Measurements from ENCODE around the gene LMO1.

- TF ChIP-seq POLR2A (IDR thresholded peaks at IDR 0.05) = no peak
- TF ChIP-seq CTCF (IDR thresholded peaks at IDR 0.05) = no peak
Observed at GRCh38 chr11:8234910-8235309, 28.8 kb downstream of the LMO1 start.

Measured in prostate gland (tissue), 2 donors.